T-helper 1 cell treated with Interleukin-12 subunit alpha and Interleukin-12 subunit beta and Interleukin-4 antibody, amounts not matched to agents 30 μg/mL and 1 μg/mL, for 36 hours (primary cell): ENCODE measurements around the gene ZXDC.

Experiments
- H3K27ac Mint-ChIP-seq: one replicate; pipeline ENCODE4 v1.8.0; 2021; ENCODE audit warnings: mild to moderate bottlenecking, mixed read lengths
- H3K27me3 Mint-ChIP-seq: one replicate; pipeline ENCODE4 v1.8.0; 2021; ENCODE audit warnings: low read depth, mixed read lengths
- H3K36me3 Mint-ChIP-seq: one replicate; pipeline ENCODE4 v1.8.0; 2021; ENCODE audit warnings: low read depth, mixed read lengths
- H3K4me1 Mint-ChIP-seq: one replicate; pipeline ENCODE4 v1.8.0; 2021; ENCODE audit warnings: low read depth, mixed read lengths
- H3K4me3 Mint-ChIP-seq: one replicate; pipeline ENCODE4 v1.8.0; 2021; ENCODE audit warnings: mild to moderate bottlenecking, moderate library complexity, mixed read lengths
- H3K9me3 Mint-ChIP-seq: one replicate; pipeline ENCODE4 v1.8.0; 2021; ENCODE audit warnings: mixed read lengths

ZXDC gene

DNA sequence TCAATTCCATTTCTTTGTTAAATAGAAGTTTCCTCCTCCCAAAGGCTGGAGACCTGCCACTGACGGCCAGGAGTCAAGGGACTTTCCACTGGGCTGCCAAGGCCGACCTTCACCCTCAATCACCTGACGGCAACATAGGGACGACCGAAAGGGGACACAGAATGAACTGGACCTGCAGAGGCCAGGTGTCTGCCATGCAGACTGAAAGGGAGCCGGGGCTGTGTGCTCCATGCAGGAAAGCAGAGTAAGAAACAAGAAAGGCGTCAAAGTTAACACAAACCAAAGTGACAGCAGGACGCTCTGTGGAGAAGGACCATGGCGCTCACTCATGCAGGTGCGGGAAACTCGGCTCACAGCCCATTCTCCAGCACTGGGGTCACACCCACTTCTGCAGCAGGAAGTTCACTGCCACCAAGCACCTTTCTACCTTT, 26.1 kb downstream of the ZXDC start:
- Mint-ChIP-seq H3K9me3 (no peaks in the 10 kb centered on the region), H3K4me3 (no peak overlapping the region), H3K27me3 (no peaks in the 10 kb centered on the region), H3K36me3 (peaks cover 16% of the 10 kb centered on the region), H3K4me1 (peaks cover 3% of the 10 kb centered on the region), H3K27ac (no peak overlapping the region)

DNA sequence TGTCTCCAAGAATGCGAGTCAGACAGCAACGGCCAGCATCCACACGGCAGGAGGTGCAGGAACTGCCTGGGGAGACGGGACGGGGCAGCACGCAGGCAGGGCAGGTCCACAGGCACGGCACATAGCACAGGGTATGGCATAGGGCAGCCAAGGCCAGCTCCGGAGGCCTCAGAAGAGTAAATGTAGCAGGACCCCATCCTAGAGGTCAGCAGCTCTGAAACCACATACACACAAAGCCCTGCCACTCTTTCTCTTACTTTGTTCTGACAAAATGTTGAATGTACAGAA, 26.9 kb downstream of the ZXDC start:
- no peaks in the 10 kb centered on the region for H3K9me3 Mint-ChIP-seq
- peaks cover 3% of the 10 kb centered on the region for H3K4me1 Mint-ChIP-seq
- H3K36me3 Mint-ChIP-seq: peaks cover 13% of the 10 kb centered on the region
- H3K27me3 Mint-ChIP-seq: no peaks in the 10 kb centered on the region
- no peak overlapping the region for H3K27ac Mint-ChIP-seq
- H3K4me3 Mint-ChIP-seq: no peak overlapping the region

DNA sequence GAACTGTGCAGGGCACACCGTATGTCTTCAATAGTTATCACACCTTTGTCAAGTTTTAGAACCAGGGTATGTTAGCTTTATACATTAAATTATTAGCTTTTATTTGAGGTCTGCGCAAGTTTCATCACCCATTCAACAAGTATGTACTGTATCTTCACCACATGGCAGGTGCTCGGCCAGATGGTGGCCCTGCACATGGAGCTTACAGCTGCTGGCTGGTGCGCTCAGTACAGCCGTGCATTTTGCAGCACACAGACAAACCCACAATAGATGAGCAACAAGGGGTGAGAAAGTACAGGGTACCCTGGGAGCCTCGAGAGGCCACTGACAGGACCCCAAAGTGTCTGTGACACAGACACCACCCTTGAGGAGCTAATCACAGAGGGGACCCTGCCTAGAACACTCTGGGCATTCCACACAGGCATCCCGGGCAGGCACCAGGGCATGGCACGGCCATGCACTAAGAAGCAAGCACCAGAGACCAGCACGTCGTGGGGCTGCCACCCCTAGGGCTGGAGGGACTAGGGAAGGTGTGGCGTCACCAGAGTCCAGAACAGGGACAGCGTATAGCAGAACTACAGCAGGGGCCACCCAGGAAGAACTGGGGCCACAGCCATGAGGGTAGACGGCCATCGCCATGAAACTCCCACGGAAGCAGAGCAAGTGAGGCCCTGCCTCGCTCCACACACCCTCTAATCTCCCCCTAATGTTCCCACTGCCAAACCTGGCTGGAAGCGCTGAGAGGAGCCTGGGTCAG, 27.4 kb downstream of the ZXDC start:
- Mint-ChIP-seq H3K36me3 (peaks cover 13% of the 10 kb centered on the region), H3K27ac (no peak overlapping the region), H3K27me3 (no peaks in the 10 kb centered on the region), H3K4me1 (peaks cover 3% of the 10 kb centered on the region), H3K4me3 (no peak overlapping the region), H3K9me3 (no peaks in the 10 kb centered on the region)

DNA sequence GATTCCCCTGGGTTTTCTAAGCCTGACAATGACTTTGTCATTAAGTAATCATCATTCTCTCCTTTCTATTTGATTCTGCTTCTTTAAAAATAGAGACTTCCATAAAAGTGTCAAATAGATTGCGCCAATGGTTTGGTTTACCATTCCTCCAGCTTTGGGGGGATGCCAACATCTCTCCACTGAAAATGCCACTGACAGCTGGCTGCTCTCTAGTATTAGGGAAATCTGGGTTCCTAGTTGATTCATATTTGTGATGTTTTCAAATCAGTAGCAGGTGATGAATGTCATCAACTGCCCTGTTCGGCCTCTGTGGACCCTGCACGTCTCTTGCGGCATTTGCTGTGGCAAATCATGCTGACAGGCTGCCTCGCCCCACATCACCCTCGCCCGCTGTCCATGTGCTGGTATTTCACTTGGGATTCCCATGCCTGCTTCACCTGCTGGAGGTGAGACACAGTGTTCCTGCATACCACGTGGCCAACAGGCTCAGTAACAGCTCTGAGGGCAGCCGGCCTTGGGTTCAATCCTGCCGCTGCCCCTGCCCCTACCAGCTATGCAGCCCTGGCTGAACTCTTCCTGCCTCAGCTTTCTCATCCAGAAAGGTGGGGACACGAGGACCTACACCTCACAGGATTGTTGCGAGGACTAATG, 28.1 kb downstream of the ZXDC start:
- Mint-ChIP-seq H3K27me3 (no peaks in the 10 kb centered on the region), H3K27ac (no peak overlapping the region), H3K9me3 (no peaks in the 10 kb centered on the region), H3K36me3 (peaks cover 9% of the 10 kb centered on the region), H3K4me3 (no peak overlapping the region), H3K4me1 (peaks cover 3% of the 10 kb centered on the region)

DNA sequence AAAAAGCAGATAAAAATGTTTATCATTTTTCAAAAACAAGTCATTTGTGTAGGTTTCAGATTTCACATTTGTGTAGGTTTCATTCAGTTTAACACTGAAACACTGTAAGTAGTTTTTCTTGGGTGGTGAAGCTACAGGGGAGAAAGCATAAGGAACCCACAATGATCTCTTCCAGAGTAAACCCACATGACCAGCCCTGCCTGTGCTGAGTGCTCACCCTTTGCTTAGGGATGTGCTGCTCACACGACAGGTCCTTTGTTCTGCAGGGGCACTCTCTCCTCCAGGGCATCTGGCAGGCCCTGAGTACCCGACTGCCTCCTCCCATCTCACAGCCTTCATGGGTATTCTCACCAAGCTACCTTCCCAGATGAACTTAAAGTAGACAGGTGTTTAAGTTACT, 28.9 kb downstream of the ZXDC start:
- Mint-ChIP-seq H3K9me3 (no peaks in the 10 kb centered on the region), H3K4me1 (peaks cover 3% of the 10 kb centered on the region), H3K36me3 (peaks cover 3% of the 10 kb centered on the region), H3K27me3 (no peaks in the 10 kb centered on the region), H3K4me3 (no peak overlapping the region), H3K27ac (no peak overlapping the region)

DNA sequence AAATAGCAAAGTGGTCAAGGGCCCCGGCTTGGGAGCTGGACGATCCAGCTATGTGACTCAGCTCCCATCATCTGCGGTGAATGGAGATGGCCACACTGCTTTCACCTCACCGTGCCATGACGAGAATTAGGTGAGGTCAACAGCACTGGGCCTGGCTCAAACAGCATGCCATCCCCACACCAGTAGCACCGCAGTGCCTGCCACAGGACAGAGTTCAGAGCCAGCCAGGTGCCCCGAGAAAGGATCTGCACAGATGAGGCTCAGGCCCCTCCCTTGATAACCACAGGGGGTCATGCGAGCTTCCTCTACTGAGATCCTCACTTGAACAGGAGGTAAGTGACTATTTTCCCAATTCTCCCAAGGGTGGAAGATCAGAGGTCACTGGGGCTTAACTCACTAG, 29.4 kb downstream of the ZXDC start:
- Mint-ChIP-seq H3K4me3 (no peak overlapping the region), H3K27ac (no peak overlapping the region), H3K27me3 (no peaks in the 10 kb centered on the region), H3K9me3 (no peaks in the 10 kb centered on the region), H3K36me3 (no peaks in the 10 kb centered on the region), H3K4me1 (peaks cover 3% of the 10 kb centered on the region)

DNA sequence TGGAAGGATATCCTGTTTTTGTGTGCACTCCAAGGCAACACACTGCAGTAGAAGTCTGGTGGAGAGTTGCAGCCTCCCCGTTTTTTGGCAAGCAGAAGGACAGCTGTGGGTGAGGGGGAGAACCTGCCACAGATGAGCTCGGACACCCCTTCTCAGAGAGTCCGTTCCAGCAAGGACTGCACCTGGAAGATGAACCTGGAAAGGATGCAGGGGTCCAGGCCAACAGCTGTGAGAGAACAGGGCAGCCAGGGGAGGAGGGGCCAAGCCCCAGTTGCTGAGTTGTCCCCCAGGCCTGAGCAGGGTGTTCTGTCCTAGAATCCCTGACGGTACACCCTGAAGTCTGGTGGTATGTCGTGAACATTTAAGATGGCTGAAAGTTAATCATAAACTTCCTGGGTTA, 30.2 kb downstream of the ZXDC start:
- no peaks in the 10 kb centered on the region for H3K27me3 Mint-ChIP-seq
- no peak overlapping the region for H3K27ac Mint-ChIP-seq
- no peaks in the 10 kb centered on the region for H3K36me3 Mint-ChIP-seq
- peaks cover 3% of the 10 kb centered on the region for H3K4me1 Mint-ChIP-seq
- H3K9me3 Mint-ChIP-seq: no peaks in the 10 kb centered on the region
- H3K4me3 Mint-ChIP-seq: no peak overlapping the region

- Mint-ChIP-seq H3K36me3 (no peaks in the 10 kb centered on the region), H3K9me3 (no peaks in the 10 kb centered on the region), H3K27ac (no peak overlapping the region)
These were observed 32.8 kb downstream of the ZXDC start for GRCh38 chr3:126442856-126443242.

DNA sequence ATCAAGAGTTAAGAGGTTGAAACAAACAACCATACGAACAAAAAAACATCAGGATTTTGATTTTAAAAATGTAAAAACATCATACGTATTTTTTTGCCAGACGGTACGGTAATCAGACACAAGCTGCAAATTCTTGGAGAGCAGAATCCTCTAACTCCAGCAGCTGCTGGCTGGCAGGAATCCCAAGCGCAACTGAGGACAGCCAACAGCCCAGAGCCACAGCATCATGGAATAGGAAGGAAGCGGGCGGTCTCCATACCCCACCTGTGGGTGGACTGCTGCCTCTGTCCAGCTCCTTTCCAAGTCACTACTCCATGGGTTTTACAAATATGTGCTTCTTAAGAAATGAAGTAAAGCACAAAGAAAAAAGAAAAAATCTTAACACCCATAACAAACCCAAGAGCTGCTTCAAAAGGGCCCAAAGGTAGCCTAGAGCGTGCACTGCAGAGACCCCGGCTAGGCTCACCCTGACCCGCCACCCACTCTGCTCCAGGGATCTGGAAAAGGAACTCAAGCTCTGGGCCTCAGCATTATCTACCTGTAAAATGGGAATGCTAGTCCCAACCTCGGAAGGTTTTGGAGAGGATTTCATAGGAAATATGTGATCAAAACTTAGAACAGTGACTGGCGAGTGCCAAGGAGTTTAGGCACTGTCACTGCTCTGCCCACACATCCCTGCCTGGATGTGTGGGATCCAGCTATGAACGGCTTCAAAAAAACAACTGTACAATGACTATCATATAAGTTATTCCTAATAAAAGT, 33.4 kb downstream of the ZXDC start:
- no peak overlapping the region for H3K4me3 Mint-ChIP-seq
- H3K27me3 Mint-ChIP-seq: no peaks in the 10 kb centered on the region
- H3K9me3 Mint-ChIP-seq: no peaks in the 10 kb centered on the region
- H3K27ac Mint-ChIP-seq: no peak overlapping the region
- peaks cover 4% of the 10 kb centered on the region for H3K36me3 Mint-ChIP-seq
- H3K4me1 Mint-ChIP-seq: peaks cover 3% of the 10 kb centered on the region

More at GRCh38 chr3:126442856-126443242, 32.8 kb downstream of the ZXDC start:
- H3K27me3 Mint-ChIP-seq: no peaks in the 10 kb centered on the region
- peaks cover 3% of the 10 kb centered on the region for H3K4me1 Mint-ChIP-seq
- no peak overlapping the region for H3K4me3 Mint-ChIP-seq

- no peaks in the 10 kb centered on the region for H3K27me3 Mint-ChIP-seq
These were observed 34.3 kb downstream of the ZXDC start for GRCh38 chr3:126441256-126441880.

GRCh38 chr3:126440709-126440995, 35.0 kb downstream of the ZXDC start:
- H3K4me3 Mint-ChIP-seq: no peak overlapping the region
- H3K27ac Mint-ChIP-seq: no peak overlapping the region
- H3K9me3 Mint-ChIP-seq: no peaks in the 10 kb centered on the region
- H3K36me3 Mint-ChIP-seq: peaks cover 7% of the 10 kb centered on the region
- H3K4me1 Mint-ChIP-seq: no peaks in the 10 kb centered on the region
- no peaks in the 10 kb centered on the region for H3K27me3 Mint-ChIP-seq

More at GRCh38 chr3:126441256-126441880, 34.3 kb downstream of the ZXDC start:
- Mint-ChIP-seq H3K36me3 (peaks cover 7% of the 10 kb centered on the region), H3K9me3 (no peaks in the 10 kb centered on the region), H3K4me3 (no peak overlapping the region), H3K4me1 (no peaks in the 10 kb centered on the region), H3K27ac (no peak overlapping the region)

DNA sequence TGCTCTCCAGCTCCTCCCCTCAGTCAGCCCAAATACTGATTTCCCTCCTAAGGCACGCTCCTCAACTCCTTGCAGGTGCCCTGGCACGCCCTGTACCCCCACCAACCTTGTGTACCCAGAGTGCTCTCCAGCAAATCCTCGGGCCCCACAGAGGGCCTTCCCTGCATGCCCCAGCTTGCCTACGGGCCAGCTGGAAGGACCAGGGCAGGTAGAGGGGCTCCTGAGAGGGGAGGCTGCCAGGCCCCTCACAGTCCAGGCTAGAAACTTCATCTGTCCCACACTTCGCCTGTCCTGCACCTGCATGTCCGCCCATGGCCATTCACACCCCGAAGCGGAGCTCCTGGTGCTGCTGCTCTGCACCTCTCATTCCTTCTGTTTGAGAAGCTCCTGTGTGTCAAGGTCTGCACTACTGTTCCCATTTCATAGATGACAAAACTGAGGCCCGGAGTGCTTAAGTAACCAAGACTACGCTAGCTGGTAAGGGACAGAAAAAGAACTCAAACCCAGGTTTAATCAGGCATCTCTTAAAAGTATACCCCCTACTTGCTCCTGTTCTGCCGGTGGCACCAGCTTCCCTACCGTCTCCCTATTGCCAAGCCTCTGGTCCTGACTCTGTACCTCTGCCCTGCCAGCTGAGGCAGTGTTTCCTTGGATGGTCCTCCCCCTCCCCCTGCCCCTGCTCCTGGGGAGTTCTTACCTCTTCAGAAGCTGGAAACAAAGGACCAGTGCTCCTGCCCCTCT, 35.6 kb downstream of the ZXDC start:
- no peak overlapping the region for H3K27ac Mint-ChIP-seq
- no peaks in the 10 kb centered on the region for H3K27me3 Mint-ChIP-seq
- no peaks in the 10 kb centered on the region for H3K4me1 Mint-ChIP-seq
- H3K9me3 Mint-ChIP-seq: no peaks in the 10 kb centered on the region
- no peak overlapping the region for H3K4me3 Mint-ChIP-seq
- H3K36me3 Mint-ChIP-seq: peaks cover 7% of the 10 kb centered on the region

GRCh38 chr3:126439346-126439967, 36.2 kb downstream of the ZXDC start:
- H3K27ac Mint-ChIP-seq: no peak overlapping the region
- H3K4me1 Mint-ChIP-seq: no peaks in the 10 kb centered on the region
- H3K27me3 Mint-ChIP-seq: no peaks in the 10 kb centered on the region
- H3K4me3 Mint-ChIP-seq: no peak overlapping the region
- peaks cover 7% of the 10 kb centered on the region for H3K36me3 Mint-ChIP-seq
- no peaks in the 10 kb centered on the region for H3K9me3 Mint-ChIP-seq

DNA sequence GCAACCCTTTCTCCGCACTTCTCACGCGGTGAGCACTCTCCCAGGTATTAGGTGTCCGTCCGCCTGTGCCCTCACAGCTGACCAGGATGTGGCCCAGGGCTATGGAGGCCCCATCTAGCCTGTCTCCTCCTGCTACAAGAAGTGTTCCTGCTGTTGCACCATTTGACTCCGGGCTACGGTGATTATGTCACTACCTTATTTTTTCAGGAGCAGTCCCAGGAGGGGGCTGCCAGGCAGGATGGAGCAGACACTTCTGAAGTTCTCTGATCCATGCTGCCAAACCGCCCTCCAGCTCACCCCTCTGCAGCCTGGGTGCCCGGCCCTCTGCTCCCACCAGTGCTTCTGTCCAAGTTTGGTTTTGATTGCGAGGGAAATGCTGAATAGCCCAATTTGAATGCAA, 36.9 kb downstream of the ZXDC start:
- Mint-ChIP-seq H3K36me3 (peaks cover 7% of the 10 kb centered on the region), H3K27me3 (no peaks in the 10 kb centered on the region), H3K9me3 (no peaks in the 10 kb centered on the region), H3K4me1 (no peaks in the 10 kb centered on the region), H3K27ac (no peak overlapping the region), H3K4me3 (no peak overlapping the region)
